Body of pancreas (tissue), 4 donors: ENCODE data around the gene USP15.

Experiments
- POLR2A ChIP-seq, 3 donors: fragments of 450-650 bp; IDR thresholded peaks; one replicate each; pipeline ENCODE4 v1.6.1; 2016; ENCODE audit warnings: antibody characterized with exemption in 3 of 3, mild to moderate bottlenecking in 2 of 3
- TF ChIP-seq, protein P1 (sequence below), 7 experiments: fragments of 450-650 bp in 4 of 7; fragments of 200-600 bp in 3 of 7; sonication (generic) in 3 of 7; IDR thresholded peaks; one replicate each; pipeline ENCODE4 v1.5.1; 2016 to 2019; ENCODE audit warnings: antibody characterized with exemption in 7 of 7

DNA sequence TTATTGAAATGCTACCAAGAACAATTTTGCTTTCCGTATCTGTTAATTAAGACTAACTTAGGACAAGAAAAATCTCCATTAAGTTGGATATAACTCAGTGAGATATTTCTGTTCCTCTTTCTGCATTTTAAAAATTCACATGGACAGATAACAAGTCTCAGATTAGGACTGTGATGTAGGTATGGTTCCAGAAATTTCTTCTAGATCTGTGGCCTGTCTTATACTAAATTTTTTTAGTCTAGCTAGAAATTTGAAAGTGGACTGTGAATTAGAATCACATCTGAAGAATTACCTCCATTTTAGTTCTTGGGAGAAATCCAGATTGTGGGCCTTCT is 41.6 kb downstream of the USP15 start:
- TF ChIP-seq, protein P1, sequence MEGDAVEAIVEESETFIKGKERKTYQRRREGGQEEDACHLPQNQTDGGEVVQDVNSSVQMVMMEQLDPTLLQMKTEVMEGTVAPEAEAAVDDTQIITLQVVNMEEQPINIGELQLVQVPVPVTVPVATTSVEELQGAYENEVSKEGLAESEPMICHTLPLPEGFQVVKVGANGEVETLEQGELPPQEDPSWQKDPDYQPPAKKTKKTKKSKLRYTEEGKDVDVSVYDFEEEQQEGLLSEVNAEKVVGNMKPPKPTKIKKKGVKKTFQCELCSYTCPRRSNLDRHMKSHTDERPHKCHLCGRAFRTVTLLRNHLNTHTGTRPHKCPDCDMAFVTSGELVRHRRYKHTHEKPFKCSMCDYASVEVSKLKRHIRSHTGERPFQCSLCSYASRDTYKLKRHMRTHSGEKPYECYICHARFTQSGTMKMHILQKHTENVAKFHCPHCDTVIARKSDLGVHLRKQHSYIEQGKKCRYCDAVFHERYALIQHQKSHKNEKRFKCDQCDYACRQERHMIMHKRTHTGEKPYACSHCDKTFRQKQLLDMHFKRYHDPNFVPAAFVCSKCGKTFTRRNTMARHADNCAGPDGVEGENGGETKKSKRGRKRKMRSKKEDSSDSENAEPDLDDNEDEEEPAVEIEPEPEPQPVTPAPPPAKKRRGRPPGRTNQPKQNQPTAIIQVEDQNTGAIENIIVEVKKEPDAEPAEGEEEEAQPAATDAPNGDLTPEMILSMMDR (IDR thresholded peaks at IDR 0.05), result no peak
- TF ChIP-seq POLR2A (IDR thresholded peaks at IDR 0.05), result no peak
